Middle frontal gyrus (tissue), 1 donor: ENCODE data around the gene HEXIM1.
"Not testable (repeated sequence)": the region's sequence is repeated elsewhere in the genome, so short reads cannot be mapped to it uniquely, and the experiment has no call there.

Experiments
- DNase-seq: peaks from one replicate; pipeline ENCODE4 v3.0.0-alpha.2; 2015; ENCODE audit warnings: low spot score; ENCODE audit errors: extremely low spot score

The HEXIM1 gene

DNA sequence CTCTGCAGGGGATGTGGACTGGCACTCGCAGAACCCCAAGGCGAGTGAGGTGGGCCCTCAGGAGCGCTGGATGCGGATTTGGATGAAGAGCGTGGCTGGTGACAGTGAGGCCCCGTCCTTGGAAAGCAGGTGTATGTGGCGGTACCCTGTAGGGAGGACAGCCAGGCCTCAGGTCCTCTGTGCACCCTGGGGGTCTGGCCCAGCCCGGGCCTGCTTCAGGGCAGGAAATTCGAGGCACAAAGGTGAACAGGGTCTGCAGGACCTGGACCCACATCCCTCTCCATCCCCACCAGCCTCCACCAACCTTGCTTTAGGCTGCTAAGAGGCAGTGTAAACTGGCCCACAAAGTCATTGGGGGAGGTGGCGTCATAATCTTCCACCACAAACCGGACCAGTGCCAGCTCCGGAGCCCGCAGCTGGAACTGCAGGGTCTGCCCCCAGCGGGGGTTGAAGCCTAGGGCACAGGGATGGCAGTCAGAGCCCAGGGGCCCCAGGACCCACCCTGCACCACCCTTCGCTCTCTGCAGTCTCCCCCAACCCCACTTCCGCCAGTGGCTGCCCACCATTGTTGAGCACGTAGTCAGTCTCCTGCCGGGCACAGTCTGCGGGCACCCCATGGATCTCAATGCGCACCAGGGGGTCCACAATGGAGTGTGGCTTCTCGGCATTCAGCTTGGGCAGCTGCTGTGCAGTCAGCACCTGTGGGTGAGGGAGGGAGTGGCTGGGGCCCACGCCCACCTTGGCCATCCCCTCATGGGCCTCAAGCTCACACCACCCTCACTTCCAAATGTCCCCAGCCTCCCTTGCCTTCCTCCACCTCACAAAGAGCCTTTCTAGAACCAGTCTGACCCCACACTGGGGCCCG lies 35.5 kb upstream of the HEXIM1 start:
- DNase-seq = no peak

DNA sequence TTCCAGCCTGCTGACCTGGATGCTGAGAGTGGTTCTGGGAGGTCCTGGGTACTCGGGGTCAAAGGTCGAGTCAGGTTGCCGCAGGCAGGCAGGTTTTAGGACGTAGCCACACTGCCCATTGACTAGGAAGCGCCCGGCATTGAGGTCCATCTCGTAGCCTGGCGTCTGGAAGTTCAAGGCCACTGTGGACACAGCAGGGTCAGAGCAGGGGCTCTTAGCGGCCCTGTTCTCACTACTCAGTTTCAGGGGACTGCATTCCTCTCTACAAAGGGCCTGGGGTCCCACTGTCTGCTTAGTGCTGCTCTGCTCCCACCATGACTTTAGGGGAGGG lies 34.9 kb upstream of the HEXIM1 start:
- no peak for DNase-seq

DNA sequence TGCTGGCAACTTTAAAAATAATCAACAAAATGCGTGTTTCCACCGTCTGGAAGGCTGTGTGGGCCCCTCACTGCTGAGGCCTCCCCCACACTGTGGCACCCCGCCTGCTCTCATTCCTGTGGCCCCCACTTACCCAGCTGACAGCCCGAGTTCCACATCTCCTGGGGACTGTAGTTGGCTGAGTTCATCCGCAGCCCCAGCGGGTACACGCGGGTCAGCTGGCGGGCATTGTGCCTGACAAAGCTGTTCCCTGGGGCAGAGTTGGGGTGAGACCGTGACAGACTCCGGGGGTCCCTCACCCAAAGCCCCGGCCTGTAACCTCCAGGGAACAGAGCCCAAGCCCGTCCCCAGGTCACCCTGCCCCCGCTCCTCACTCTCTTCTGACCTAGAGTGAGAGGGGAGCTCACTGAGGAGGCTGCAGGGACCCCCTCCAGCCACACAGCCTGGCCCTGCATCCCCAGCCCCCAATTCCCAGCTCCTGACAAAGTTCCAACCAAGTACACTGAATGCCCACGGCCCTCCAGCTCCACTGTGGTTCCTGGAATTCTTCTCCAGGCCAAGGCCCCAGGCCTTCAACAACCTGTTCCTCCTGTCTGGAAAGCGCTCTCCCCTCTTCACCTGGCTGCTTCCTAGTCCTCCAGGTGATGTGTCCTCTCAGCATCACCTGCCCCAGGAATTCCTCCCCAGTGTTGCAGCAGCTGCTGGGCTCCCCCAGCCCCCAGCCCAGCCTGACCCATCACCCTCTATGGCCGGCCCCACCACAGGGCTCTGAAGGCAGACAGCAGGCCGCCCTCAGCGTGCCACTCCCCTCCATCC lies 34.0 kb upstream of the HEXIM1 start:
- no peak for DNase-seq

DNA sequence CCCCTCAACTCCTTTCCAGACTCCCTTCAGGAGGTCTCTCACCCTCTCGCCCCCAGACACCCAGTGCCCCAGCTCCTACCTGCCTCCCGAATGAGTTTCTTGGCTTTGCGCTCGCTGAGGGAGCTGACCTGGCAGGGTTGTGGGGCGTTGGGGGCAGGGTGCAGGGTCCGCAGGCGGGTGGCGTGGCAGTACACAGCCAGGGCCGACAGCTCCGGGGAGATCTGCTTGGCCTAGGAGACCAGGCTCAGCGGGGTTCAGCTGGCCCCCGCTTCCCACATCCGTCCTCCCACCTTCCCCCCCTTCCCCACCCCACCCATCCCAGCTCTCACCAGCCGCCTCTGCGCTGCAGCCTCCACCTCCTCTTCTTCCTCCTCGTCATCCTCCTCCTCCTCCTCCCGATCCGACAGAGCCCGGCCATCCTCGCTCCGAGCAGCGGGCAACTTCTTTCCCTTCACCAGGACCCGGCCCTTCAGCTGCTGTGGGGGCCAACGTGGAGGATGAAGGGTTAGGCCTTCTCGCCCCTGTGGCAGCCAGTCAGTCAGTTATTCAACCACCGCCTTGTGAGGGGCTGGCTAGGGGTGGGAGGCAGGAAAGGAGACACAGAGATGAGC lies 33.2 kb upstream of the HEXIM1 start:
- DNase-seq = no peak

DNA sequence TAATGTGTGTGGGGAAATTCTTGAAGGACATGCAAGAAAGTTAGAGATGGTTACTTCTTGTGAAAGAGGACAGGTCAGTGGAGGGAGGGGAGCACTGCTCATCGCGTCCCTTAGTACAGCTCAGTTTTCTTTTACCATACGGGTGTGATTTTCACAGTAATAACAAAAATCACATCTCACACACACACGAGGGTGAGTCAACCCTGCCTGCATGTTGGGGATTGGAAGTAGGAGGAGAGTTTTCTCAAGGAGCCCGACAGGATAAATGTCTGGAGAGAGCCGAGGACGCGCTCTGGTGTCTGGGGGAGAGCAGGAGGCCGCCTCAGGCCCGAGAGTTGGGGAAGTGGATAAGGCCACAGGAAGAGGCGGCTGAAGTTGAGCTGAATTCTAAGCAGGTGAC lies 32.4 kb upstream of the HEXIM1 start:
- no peak for DNase-seq

DNA sequence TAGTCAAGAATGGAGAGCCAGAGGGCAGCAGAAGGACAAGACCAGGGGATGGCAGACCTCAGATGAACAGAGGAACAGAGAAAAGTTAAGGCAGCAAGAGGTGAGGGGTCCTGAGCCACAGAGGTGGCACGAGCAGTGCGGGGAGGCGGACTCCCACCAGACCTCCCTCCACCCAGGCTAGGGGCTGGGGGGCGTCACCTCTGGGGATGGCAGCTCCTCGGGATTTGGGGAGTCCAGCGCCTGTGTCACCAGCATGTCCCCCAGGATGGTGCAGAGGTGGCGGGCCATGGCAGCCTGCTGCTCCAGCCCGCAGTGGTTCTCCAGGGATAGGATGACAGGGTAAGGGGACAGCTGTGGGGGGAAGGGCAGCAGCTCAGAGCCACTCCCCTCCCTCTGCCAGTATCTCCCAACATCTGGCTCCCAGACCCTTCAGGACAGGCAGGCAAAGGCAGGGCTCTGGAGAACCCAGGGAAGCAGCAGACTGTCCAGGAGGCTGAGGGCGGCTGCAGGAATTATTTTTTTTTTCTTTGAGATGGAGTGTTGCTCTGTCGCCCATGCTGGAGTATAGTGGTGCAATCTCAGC lies 31.8 kb upstream of the HEXIM1 start:
- DNase-seq = no peak

DNA sequence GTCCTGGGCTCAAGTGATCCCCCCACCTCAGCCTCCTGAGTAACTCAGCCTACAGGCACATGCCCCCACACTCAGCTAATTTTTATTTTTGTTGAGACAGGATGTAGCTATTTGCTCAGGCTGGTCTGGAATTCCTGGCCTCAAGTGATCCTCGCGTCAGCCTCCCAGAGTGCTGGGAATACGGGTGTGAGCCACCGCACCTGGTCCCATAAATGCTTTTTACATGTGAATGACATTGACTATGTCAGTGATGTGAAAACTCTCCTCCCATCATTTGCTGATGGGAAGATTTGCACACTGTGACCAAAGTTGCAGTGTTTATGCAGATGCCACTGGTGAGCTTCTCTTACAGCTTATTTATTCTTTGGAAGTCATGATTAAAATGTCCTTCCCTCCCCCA lies 30.9 kb upstream of the HEXIM1 start:
- DNase-seq = no peak

DNA sequence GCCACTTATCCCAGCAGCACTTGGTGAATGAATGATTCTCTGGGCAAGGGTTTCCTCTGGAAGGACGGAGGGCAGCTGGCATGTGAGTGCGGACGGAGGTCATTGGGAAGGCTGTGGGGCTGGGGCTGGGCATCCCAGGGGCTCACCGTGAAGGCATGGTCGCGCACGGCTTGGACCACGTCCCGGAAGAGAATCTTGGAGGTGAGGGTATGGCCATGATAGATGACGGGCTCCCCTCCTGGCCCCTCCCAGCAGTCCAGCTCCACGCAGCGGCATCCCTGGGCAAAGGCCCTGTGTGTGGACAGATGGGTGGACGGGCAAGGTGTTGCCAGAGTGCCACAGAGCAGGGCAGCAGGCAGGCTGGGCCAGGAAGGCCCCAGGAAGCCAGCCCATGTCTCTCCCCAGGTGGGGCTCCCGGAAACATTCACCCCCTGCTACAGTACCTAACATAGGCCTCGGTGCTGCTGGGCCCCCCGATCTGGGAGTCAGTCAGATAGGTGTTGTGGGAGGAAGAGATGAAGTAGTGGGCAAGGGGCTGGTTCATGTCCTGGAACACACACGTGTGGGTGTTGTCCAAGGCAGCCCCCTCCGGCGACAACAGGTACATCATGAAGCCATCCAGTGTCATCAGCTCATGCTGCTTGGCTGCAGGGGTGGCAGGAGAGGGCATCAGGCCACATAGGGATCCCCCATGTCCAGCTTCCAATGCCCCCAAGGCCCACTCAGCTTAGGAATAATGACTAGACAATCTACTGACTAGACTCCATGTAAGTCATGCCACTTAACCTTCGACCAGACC lies 30.2 kb upstream of the HEXIM1 start:
- DNase-seq = no peak

DNA sequence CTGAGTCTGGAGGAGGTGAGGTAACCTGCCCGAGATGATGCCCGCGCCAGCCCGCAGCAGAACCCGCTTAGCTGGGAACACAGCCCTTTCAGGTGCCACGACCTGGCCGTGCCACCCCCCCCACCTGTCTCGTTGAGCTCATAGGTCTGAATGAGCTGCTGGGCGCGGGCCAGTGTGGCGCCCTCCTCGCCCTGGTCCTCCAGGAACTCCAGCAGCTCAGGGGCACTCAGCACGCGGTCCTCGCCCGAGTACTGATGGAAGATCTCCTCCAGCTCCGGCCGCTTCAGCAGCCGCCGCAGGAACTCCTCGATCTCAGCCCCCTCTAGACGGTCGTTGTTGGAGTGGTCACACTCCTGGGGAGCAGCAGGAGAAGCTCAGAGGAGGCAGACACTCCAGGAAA lies 29.6 kb upstream of the HEXIM1 start:
- no peak for DNase-seq

DNA sequence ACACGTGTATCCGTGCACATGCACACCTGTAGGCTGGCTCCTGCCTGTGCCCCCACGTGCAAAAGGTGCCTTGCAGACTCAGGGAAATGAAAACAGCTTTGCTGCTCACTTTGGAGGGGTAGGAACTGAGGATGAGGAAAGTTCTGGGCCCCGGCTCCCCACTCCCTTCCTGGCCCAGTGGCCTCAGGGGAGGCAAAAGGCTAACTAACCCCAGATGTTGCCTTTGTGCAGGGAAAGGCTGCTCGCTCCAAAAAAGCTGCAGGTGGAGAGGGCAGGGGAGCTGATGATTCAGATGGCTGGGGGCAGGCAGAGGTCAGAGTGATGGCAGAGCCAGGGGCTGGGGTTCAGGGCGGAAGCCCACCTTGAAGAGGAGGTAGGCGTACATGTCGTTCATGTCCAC lies 28.3 kb upstream of the HEXIM1 start:
- DNase-seq = no peak

DNA sequence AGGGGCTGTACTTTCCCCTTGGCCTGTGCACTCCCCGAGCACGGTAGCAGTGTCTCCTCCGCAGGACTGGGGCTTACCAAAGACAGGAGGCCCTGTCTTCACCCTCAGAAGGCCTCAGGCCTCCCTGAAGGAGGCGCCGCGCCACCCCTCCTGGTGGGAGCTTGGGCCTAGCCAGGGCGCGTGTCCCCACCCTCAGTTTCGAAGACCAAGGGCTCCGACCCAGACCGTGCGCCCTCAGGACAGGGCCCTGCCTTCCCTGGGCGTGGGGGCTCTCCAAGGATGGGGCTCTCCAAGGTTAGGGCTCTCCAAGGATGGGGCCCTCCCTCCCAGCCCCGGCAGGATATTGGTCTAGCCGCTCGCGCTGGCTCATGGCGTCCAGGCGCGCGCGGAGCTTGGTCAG lies 27.7 kb upstream of the HEXIM1 start:
- no peak for DNase-seq

DNA sequence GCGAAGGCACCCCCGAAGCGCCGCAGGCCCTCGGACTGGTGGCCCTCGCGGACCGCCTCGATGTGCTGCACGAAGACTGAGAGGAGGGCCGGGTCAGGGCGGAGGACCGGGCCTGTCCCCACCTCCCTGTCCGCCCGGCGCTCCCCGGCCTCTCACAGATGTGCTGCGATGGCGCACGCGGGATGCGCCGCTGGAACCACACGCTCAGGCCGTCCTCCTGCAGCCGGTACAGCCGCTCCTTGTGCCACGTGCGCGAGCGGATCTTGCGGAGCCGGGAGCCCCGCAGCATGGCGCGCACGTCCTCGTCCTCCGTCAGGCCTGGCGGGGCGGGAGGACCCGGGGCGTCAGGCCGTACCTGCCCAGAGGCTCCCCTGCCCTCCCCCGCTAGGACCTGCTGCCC lies 27.2 kb upstream of the HEXIM1 start:
- DNase-seq = no peak

DNA sequence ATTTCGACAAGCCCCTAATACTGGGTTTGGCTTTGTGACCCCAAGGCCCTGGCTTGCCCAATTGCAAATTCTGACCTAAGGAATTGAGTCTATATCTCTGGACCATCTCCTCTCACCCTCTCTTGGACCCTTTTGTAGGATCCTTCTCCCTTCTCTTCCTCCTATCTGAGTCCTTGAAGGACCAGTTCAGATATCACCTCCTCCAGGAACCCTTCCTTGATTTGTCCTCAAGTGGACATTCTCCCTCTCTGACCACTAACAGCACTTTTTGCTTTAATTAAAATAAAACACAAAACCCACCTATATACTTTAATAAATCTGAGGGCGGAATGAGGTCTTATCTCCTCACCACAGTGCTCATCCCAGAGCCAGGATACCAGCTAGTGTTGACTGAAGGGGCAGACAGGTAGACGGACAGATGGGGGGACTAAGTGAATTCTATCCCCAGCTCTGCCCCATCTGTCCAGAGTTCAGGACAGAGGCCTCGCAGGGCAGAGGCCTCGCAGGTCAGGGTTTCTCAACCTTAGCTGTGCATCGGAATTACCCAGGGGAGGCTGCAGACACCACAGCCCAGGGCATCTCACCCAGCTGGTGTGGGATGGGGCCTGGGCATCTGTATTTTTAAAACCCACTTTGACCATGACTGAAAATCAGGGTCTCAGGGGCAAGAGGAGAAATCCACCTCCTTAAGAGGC lies 25.1 kb upstream of the HEXIM1 start:
- no peak for DNase-seq

DNA sequence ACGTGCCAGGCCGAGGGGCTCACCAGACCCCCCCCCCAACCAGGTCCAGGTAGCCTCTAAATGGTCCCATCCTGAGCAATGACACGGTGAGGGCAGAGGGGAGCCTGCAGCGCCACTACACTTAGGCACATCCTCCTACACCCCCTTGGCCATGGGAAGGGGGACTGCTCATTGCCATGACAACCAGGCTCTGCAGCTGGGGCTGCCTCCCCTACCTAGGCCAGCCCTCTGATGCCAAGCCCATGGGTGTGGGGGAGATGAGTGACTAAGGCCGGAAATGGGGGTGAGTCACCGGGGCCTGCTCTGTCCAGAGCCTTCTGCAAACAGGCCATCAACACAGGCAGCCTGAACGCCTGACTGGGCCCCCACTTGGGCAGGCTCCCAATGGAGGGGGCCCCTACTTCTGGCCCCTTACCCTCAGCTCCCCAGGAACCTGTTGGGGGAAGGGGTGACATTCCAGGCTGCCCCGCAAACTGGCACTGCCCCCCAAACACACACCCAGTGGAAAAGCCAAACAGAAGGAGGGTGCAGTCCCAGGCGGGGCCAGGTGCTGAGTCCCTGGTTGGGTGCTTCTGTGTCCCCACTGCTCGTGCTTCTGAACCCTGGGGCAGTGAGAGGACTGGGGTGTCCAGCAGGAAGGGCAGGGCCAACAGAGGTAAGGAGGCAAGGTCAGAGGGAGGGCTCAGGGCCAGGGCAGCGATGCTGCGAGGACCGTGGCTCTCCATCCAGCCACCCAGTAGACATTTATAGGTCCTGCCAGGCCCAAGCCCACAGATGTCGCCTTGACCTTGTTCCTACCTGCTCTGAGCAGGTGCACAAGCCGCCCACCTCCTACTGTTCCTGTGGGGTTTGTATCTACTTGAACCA lies 24.1 kb upstream of the HEXIM1 start:
- DNase-seq = no peak

DNA sequence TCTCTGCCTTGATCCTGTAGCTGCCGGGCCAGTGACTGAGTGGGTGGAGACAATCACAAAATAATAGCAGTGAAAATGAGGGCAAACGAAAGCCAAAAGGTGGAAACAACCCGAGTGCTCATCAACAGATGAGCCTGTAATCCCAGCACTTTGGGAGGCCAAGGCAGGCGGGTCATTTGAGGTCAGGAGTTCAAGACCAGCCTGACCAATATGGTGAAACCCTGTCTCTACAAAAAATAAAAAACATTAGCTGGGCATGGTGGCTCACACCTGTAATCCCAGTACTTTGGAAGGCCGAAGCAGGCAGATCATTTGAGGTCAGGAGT lies 23.5 kb upstream of the HEXIM1 start:
- not testable (repeated sequence) for DNase-seq

DNA sequence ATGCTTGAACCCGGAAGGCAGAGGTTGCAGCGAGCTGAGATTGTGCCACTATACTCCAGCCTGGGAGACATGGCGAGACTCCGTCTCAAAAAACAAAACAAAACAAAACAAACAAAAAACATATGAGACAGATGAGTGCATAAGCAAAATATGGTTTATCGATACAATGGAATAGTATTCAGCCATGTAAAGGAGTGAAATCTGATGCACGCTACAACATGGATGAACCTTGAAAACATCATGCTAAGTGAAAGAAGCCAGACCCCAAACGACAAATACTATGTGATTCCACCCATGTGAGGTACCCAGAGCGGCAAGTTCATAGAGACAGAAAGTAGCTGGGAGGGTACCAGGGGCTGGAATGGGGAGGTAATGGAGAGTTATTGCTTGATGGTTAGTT lies 22.8 kb upstream of the HEXIM1 start:
- no peak for DNase-seq

DNA sequence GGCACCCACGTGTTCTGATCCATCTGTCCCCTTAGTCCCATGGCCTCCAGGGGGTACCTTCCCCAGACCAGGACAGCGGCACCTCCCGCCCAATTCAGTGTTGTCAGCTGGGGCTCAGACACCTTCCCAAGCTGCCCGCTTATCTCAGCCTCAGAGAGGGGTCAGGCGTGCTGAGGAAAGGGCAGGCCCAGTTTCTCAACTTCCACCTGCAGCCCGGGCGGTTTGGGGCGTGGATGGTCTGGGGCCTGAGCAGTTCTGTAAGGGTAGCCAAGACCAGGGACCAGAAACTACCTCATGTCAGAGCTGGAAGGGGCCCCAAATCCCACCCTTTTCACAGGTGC lies 21.1 kb upstream of the HEXIM1 start:
- no peak for DNase-seq

DNA sequence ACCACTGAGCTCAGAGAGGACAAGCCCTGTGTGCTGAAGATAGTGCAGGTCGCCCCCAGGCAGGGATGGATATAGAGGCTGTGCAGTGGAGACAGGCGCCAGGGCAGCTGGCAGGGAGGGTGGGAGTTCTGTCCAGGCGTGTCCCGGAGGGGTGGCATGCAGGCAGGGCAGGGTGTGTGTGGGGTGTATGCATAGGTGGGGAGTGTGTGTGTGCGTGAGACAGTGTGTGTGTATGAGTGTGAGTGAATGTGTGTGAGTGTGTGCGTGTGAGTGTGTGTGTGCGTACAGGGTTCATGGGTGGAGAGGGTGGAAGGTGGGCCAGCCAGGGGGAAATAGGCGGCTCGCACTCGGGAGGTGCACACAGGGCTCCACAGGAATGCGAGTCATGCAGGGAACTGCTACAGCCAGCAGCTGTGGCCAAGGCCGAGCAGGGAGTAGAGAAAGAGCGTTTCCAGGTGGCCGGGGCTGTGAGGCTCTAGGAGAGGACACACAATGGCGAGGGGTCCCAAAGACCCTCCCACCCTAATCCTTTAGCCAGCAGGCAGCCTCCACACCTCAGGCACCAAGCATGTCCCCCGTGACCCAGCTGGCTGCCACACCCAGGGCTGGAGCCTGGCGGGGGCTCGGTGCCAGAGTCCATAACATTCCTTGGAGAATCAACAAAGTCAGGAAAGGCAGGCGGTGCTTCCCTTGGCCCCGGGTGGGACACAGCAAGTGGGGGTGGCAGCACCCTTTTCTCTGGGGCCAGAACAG lies 20.6 kb upstream of the HEXIM1 start:
- no peak for DNase-seq

DNA sequence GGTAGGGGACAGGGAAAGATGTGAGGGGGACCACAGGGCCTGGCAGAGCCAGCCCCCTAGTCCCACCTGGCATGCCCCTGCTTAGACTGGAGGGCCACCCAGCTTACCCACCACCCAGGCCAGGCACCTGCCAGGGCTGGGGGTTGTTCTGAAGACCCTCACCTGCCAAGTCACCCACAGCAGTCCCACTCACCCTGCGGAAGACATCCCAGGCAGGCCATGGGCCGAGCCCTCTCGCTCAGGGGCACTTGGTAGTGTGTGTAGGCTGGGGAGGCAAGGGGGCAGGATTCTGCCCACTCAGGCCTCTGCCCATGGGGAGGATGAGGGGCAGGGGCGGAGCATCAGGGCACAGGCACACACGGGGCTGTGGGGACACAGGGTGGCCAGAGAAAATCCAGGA lies 19.9 kb upstream of the HEXIM1 start:
- DNase-seq = no peak
